Skeletal muscle satellite cell (primary cell): ENCODE measurements around the gene MCRIP2.
A peak's percentile ranks its signal among the peaks of the same experiment; 100 is the strongest.

Source experiments
- H3K27me3 ChIP-seq: 2 replicates; pipeline ENCODE4 v1.7.0; 2013; ENCODE audit warnings: low read length; ENCODE audit not compliant: control insufficient read depth, insufficient read depth
- H3K36me3 ChIP-seq: 2 replicates; pipeline ENCODE4 v1.7.0; 2013; ENCODE audit warnings: mild to moderate bottlenecking, control low read depth, low read length; ENCODE audit not compliant: insufficient read depth
- H3K4me1 ChIP-seq: 2 replicates; pipeline ENCODE4 v1.7.0; 2013; ENCODE audit warnings: low read length; ENCODE audit not compliant: control insufficient read depth, insufficient read depth
- H3K4me2 ChIP-seq: 2 replicates; pipeline ENCODE4 v1.7.0; 2013; ENCODE audit warnings: mild to moderate bottlenecking, low read length
- H3K4me3 ChIP-seq: 2 replicates; pipeline ENCODE4 v1.7.0; 2013; ENCODE audit warnings: low read length
- H3K9ac ChIP-seq: 2 replicates; pipeline ENCODE4 v1.7.0; 2013; ENCODE audit warnings: mild to moderate bottlenecking, low read depth, low read length, moderate library complexity
- H3K9me3 ChIP-seq: replicated peaks from 2 replicates; pipeline ENCODE4 v1.7.0; 2013; ENCODE audit warnings: mild to moderate bottlenecking, control low read depth, low read length

The MCRIP2 gene

DNA sequence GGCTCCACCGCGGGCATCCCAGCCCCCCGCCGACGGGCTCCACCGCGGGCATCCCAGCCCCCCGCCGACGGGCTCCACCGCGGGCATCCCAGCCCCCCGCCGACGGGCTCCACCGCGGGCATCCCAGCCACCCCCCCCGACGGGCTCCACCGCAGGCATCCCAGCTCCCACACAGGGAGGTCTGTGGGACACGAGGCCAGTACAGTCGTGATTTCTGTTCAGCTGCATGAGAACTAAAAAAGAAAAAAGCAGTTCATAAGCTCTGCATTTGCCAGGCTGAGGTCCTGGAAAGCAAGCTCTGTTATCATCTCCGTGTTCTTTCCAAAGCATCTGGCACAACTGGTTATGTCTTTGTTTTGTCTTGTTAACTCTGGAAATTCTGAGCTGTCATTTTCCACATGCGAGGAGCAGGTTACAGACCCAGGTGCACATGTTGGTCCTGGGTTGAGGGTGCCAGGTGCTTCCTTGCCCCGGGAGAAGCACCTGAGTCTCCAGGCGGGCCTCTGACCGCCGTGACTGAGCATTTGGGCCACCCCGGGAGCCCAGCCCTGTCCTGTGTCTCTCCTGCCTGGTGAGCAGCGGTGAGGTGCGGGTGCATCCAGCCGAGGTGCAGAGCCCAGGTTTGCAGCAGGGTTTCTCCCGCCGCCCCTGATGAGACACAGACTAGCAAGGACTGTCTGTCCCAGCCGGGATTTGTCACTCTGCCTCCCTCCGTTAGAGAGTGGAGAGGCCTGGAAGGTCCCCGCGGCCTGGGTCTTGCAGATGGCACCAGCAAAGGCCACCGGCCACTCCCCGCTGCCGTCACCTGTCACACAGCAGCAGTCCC, 20.7 kb upstream of the MCRIP2 start:
- H3K4me3 ChIP-seq, result no peak overlapping the region
- no peak overlapping the region for H3K4me2 ChIP-seq
- H3K27me3 ChIP-seq, result no peaks in the 10 kb centered on the region
- H3K9me3 ChIP-seq, result no peaks in the 10 kb centered on the region
- H3K9ac ChIP-seq, result no peak overlapping the region
- peaks cover 3% of the 10 kb centered on the region for H3K36me3 ChIP-seq
- peaks cover 6% of the 10 kb centered on the region for H3K4me1 ChIP-seq

DNA sequence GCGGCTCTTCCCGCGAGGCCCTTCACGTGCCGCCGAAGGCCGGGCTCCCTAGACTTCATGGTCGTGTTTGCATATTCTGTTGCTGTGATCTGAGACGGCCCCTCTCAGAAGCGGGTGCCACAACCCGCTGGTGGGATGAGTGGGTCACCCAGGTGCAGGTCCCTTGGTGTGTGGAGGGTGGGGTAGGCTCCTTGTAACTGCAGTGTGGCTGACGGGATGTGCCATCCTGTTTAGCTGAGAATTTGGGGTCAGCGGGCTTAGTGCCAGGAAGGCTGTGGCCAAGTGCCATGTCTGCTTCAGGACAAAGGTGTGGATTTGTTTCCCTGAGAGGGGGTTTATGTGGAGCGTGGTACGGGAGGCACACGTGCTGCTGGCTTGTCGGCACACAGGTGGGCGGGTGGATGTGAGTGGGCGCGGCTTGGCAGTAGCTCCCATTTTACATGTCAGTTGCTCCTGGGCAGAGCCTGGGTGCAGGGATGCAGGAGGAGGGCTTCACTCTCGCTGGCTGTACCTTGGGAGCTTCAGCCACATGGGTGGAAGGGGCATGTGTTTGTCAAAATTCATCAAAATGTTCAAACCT, 20.0 kb upstream of the MCRIP2 start:
- Histone ChIP-seq H3K4me1 (peaks cover 12% of the 10 kb centered on the region), H3K9ac (no peak overlapping the region), H3K4me2 (no peak overlapping the region), H3K9me3 (no peaks in the 10 kb centered on the region), H3K27me3 (no peaks in the 10 kb centered on the region), H3K36me3 (peaks cover 8% of the 10 kb centered on the region), H3K4me3 (no peak overlapping the region)

DNA sequence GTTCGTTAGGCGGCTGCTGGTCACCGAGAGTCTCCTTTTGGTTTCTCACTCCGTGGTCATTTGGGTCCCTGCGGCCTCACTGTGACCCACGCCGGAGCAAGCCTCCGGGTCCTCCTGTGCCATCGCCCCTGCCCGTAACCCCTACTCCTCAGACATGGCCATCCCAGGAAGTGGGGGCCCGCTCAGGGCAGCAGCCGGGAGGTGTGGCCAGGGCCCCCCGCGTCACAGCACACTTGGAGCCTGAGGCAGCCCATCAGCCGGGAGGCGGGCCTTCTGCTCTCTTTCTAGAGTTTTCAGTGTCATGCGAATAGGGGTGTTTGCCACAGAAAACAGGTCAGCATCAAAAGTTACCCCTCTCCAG, 18.7 kb upstream of the MCRIP2 start:
- no peaks in the 10 kb centered on the region for H3K27me3 ChIP-seq
- H3K36me3 ChIP-seq, result peaks cover 8% of the 10 kb centered on the region
- peaks cover 23% of the 10 kb centered on the region for H3K4me1 ChIP-seq
- no peaks in the 10 kb centered on the region for H3K9me3 ChIP-seq
- no peak overlapping the region for H3K4me3 ChIP-seq
- no peak overlapping the region for H3K9ac ChIP-seq
- no peak overlapping the region for H3K4me2 ChIP-seq

DNA sequence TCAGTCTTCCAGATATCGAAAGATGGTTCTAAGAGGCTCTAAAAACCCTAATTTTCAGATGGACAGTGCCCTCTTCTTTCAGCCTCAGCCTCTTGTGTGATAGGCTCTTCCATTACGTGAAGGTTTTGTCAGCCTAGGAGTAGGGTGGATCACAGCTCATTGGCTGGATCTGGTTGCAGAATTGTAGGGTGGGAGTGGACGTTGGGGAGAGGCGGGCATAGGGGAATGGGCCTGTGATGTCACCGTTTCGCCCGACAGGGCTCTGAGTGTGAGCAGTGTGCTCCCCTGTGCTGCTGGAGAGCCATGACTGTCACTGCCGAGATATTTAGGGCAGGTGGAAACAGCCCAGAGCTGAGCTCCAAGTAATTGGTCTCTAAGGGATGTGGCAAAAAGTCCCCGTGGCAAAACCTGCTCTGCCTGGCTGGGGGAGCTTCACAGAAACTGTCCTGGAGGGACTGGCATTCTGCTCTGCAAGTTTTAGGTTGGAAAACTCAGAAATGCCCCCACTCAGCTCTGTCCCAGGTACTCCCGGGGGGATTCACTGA, 17.0 kb upstream of the MCRIP2 start:
- Histone ChIP-seq H3K9me3 (no peaks in the 10 kb centered on the region), H3K4me3 (no peak overlapping the region), H3K27me3 (no peaks in the 10 kb centered on the region), H3K4me1 (peaks cover 27% of the 10 kb centered on the region), H3K36me3 (peaks cover 8% of the 10 kb centered on the region), H3K9ac (no peak overlapping the region), H3K4me2 (no peak overlapping the region)

DNA sequence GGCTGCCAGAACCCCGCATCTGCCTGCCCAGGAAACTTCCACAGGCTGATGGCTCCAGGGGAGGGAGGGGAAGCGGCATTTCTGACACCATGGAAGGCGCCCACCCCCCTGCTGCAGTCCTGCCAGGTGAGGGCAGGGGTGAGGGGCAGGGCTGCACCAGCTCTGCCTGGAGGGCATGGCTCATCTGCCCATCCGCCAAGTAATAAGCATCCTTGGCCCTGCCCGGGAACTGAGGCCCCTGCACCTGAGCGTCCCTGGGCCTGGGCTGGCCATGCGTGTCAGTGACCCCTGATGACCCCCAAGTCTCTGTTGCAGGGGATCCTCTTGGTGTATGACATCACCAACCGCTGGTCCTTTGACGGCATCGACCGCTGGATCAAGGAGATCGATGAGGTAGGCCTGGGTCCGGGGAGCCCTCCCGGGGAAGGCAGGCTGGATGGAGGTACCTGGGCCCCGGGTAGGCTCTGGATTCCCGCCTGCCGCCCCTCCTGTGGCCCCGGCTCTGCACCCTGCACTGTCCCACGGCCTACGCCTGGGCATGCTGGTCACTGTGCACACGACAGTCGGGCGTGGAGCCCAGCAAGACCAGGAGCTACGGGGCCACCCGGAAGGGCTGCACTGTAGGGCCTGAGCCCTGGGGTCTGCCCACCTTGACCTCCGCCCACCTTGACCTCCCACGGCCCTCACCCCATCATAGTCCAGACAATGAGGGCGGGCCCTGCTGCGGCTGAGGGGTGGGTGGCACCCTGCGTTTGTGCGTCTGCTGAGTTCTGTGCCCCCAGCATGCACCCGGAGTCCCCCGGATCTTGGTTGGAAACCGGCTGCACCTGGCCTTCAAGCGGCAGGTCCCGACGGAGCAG, 16.3 kb upstream of the MCRIP2 start:
- Histone ChIP-seq H3K4me3 (no peak overlapping the region), H3K9me3 (no peaks in the 10 kb centered on the region), H3K4me1 (peaks cover 33% of the 10 kb centered on the region), H3K27me3 (no peaks in the 10 kb centered on the region), H3K9ac (no peak overlapping the region), H3K4me2 (no peak overlapping the region), H3K36me3 (peaks cover 8% of the 10 kb centered on the region)

DNA sequence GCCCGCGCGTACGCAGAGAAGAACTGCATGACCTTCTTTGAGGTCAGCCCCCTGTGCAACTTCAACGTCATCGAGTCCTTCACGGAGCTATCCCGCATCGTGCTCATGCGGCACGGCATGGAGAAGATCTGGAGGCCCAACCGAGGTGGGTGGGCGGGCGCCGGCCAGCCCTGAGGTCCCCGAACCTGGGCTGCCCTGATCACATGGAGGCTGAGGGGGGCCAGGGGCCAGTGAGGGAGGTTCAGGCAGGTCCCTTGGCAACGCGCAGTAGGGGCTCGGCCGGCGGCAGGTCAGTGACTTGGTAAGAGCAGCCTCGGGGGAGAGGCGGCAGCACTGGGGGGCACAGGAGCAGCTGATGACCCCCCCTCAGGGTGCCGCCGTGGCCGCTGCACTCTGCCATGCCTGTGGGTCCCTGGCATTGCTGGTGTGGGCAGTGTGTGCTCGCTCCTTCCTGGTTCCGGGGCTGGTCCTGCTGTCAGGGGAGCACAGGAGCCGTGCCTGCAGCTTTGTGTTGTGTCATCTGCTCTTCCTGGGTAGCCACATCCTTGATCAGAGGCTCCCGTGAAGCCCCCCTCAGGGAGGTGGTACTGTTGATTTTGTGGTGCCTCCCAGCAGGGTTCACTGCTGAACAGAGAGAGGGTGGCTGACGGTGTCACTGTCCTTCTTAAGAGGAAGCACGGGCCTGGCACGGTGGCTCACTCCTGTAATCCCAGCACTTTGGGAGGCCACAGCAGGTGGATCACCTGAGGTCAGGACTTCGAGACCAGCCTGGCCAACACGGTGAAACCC, 15.5 kb upstream of the MCRIP2 start:
- no peak overlapping the region for H3K4me3 ChIP-seq
- H3K36me3 ChIP-seq, result peaks cover 8% of the 10 kb centered on the region
- peak overlapping the region; percentile 54 for H3K4me2 ChIP-seq
- no peaks in the 10 kb centered on the region for H3K27me3 ChIP-seq
- peaks cover 40% of the 10 kb centered on the region for H3K4me1 ChIP-seq
- no peaks in the 10 kb centered on the region for H3K9me3 ChIP-seq
- no peak overlapping the region for H3K9ac ChIP-seq

DNA sequence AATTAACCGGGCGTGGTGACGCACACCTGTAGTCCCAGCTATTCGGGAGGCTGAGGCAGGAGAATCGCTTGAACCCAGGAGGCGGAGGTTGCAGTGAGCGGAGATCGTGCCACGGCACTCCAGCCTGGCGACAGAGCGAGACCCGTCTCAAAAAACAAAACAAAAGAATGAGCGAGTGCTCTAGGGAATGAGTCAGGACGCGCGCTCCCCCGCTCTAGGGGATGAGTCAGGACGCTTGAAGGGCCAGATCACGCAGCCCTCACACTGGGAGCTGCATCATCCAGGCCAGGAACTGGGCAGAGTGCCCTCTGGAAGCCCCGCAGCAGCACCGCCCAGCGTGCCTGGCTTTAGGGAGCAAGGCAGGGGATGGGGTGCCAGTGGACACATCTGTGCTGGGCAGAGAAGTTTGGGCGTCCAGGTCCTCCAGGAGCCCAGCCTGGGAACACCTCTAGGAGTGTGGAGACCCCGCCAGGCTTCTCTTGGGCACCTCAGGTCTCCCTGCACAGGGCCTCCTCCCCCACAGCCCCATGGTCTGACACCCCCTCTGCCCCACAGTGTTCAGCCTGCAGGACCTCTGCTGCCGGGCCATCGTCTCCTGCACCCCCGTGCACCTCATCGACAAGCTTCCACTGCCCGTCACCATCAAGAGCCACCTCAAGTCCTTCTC, 14.7 kb upstream of the MCRIP2 start:
- H3K9me3 ChIP-seq, result no peaks in the 10 kb centered on the region
- H3K36me3 ChIP-seq, result peaks cover 8% of the 10 kb centered on the region
- peak overlapping the region; percentile 73 for H3K4me2 ChIP-seq
- H3K4me3 ChIP-seq, result peak overlapping the region; percentile 46
- no peaks in the 10 kb centered on the region for H3K27me3 ChIP-seq
- no peak overlapping the region for H3K9ac ChIP-seq
- H3K4me1 ChIP-seq, result peaks cover 35% of the 10 kb centered on the region

DNA sequence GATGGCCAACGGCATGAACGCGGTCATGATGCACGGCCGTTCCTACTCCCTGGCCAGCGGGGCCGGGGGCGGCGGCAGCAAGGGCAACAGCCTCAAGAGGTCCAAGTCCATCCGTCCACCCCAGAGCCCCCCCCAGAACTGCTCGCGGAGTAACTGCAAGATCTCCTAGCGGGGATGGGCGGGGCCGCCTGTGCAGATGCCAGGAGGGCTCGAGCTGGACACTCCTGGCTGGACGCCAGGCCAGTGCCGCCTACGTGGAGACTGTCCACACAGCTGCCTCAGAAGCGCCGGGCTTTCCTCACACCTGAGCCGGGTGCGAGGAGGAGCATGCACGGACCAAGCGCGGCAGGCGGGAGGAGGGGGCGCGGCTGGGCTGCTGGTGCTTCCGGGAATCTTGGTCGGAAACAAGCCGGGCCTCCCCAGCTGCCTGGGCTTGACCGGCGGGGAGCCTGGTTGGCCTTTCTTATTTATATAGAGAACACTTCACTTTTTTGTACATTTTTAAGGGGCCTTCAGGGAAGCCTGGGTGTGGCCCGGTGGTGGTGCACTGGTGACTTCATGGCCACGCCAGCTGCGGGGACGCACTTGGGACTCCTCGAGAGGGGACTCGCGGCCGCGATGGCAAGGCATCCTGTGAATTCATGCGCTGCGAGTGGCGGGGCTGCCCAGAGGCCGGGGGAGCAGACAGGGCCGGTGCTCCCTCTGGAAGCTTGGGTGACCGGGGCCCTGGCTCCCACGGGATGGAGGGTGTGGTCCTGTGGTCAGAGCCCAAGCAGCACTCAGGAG, 14.0 kb upstream of the MCRIP2 start:
- no peak overlapping the region for H3K9ac ChIP-seq
- peaks cover 8% of the 10 kb centered on the region for H3K36me3 ChIP-seq
- no peaks in the 10 kb centered on the region for H3K9me3 ChIP-seq
- no peaks in the 10 kb centered on the region for H3K27me3 ChIP-seq
- peak overlapping the region; percentile 73 for H3K4me2 ChIP-seq
- H3K4me1 ChIP-seq, result peaks cover 34% of the 10 kb centered on the region
- peak overlapping the region; percentile 46 for H3K4me3 ChIP-seq

DNA sequence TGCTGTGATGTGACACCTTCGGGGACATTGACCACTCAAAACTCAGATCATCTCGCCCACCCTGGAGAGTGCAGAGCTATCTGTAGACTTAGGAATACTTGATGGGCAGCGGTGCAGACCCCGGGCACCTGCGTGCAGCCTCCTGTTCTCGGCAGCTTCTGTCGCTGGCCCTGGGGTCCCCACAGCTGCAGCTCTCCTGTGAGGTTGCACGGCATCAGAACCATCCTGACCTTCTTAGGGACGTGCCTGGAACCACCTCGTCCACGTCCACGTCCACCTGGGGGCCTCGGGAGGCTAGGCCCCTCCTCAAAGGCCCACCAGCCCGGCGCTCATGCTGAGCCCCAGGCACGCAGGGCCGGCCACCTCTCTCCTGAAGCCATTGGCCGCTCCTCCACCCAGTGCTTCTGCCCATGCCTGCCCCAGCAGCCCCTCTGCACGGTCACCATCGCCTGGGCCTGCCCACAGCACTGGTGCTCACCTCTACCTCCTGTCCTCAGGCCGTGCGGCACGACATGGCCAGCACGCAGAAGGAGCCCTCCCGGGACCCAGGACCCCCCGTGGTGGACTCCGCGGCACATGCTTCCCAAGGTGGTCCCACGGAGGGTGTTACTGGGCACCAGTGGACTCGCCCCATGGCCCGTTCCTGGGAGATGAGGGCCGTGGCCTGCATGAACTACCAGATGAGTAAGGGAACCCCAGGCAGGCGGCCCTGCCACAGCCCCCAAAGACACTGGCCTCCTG, 13.1 kb upstream of the MCRIP2 start:
- Histone ChIP-seq H3K36me3 (peaks cover 8% of the 10 kb centered on the region), H3K27me3 (no peaks in the 10 kb centered on the region), H3K4me2 (no peak overlapping the region), H3K9ac (no peak overlapping the region), H3K4me3 (no peak overlapping the region), H3K9me3 (no peaks in the 10 kb centered on the region), H3K4me1 (peaks cover 34% of the 10 kb centered on the region)
